OCI-LY7 (cell line): ENCODE measurements around the gene RPP25.

Source experiments
- EZH2phosphoT487 ChIP-seq: fragments of 200-600 bp; sonication (generic); IDR thresholded peaks from 2 replicates; pipeline ENCODE4 v1.6.1; 2018; ENCODE audit warnings: low read depth, borderline replicate concordance, mild to moderate bottlenecking, mixed run types, antibody characterized with exemption, low read length, moderate library complexity, mixed read lengths
- TF ChIP-seq, protein P1 (sequence below): fragments of 200-600 bp; sonication (generic); conservative IDR thresholded peaks from 2 replicates; pipeline ENCODE4 v1.5.1; 2014; ENCODE audit warnings: mild to moderate bottlenecking, antibody characterized with exemption, low read length, moderate library complexity, mixed read lengths

- TF ChIP-seq, protein P1, sequence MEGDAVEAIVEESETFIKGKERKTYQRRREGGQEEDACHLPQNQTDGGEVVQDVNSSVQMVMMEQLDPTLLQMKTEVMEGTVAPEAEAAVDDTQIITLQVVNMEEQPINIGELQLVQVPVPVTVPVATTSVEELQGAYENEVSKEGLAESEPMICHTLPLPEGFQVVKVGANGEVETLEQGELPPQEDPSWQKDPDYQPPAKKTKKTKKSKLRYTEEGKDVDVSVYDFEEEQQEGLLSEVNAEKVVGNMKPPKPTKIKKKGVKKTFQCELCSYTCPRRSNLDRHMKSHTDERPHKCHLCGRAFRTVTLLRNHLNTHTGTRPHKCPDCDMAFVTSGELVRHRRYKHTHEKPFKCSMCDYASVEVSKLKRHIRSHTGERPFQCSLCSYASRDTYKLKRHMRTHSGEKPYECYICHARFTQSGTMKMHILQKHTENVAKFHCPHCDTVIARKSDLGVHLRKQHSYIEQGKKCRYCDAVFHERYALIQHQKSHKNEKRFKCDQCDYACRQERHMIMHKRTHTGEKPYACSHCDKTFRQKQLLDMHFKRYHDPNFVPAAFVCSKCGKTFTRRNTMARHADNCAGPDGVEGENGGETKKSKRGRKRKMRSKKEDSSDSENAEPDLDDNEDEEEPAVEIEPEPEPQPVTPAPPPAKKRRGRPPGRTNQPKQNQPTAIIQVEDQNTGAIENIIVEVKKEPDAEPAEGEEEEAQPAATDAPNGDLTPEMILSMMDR = no peak
- TF ChIP-seq EZH2phosphoT487 = no peak
These were observed 3.0 kb upstream of the RPP25 start for GRCh38 chr15:74959586-74959939.
